Gastrocnemius medialis (tissue), 4 donors: ENCODE data around the gene FAN1. TPM values are rescaled to one million over a fixed set of nuclear protein-coding genes. Genes with fewer than 3 reads are reported as not detected.

ENCODE experiments used
- ATAC-seq, 2 donors: fragments of 150-250 bp; one replicate each; pipeline ENCODE4 v1.9.1; 2016
- DNase-seq, 2 donors: peaks; one replicate each; pipeline ENCODE4 v3.0.0-alpha.2; 2019
- H3K27ac ChIP-seq, 4 donors: fragments of 200-600 bp; sonication (generic); 1 replicate in 1 of 4; 2 replicates in 3 of 4; pipeline ENCODE4 v1.5.1; 2016 to 2018; ENCODE audit warnings: mild to moderate bottlenecking in 2 of 4, moderate library complexity in 1 of 4
- H3K27me3 ChIP-seq, 3 donors: fragments of 200-600 bp; sonication (generic) in 2 of 3; 1 replicate in 1 of 3; 2 replicates in 2 of 3; pipeline versions ENCODE4 v1.5.1 to v1.6.0; 2016 to 2019; ENCODE audit warnings: mild to moderate bottlenecking in 1 of 3, moderate library complexity in 1 of 3
- H3K36me3 ChIP-seq, 2 donors: fragments of 200-600 bp; sonication (generic) in 1 of 2; one replicate each; pipeline ENCODE4 v1.5.1; 2017 to 2018
- H3K4me1 ChIP-seq, 2 donors: fragments of 200-600 bp; sonication (generic) in 1 of 2; one replicate each; pipeline ENCODE4 v1.5.1; 2016 to 2017; ENCODE audit warnings: mild to moderate bottlenecking in 2 of 2
- H3K4me3 ChIP-seq, 4 donors: fragments of 200-600 bp; sonication (generic) in 3 of 4; 1 replicate in 1 of 4; 2 replicates in 3 of 4; pipeline ENCODE4 v1.5.1; 2016 to 2019; ENCODE audit warnings: mild to moderate bottlenecking in 2 of 4
- H3K9me3 ChIP-seq, 3 donors: fragments of 200-600 bp; sonication (generic) in 2 of 3; 1 replicate in 1 of 3; 2 replicates in 2 of 3; pipeline ENCODE4 v1.5.1; 2016 to 2019
- POLR2A ChIP-seq, 2 donors: fragments of 450-650 bp; IDR thresholded peaks; one replicate each; pipeline ENCODE4 v1.6.1; 2017; ENCODE audit warnings: antibody characterized with exemption in 2 of 2, mild to moderate bottlenecking in 2 of 2, moderate library complexity in 2 of 2
- in situ Hi-C, 4 donors: fragments of 200-750 bp; cut with MboI; loops; one replicate each; pipeline versions ENCODE4 v1.15.0 to v1.8.0; 2017; ENCODE audit warnings: low sequenced_read_pairs in 4 of 4
- intact Hi-C: fragments of 100-400 bp; cut with DNase I; formaldehyde crosslinking; loops from one replicate; pipeline ENCODE4 v1.15.1; 2023; ENCODE audit warnings: low total_unique reads
- total RNA-seq, 4 donors: library from RNA; depleted of rRNA; stranded (reverse); fragments of >200 nt; gene quantifications; one replicate each; pipeline versions ENCODE4 v1.1.0 to v1.2.3, GENCODE V29; 2016
- TF ChIP-seq, protein P1 (sequence below), 5 experiments: fragments of 450-650 bp in 3 of 5; fragments of 200-600 bp in 2 of 5; sonication (generic) in 2 of 5; IDR thresholded peaks in 4 of 5; conservative IDR thresholded peaks in 1 of 5; 1 replicate in 4 of 5; 2 replicates in 1 of 5; pipeline ENCODE4 v1.5.1; 2016 to 2019; ENCODE audit warnings: antibody characterized with exemption in 5 of 5, mild to moderate bottlenecking in 3 of 5, moderate library complexity in 3 of 5

The FAN1 gene
- total RNA-seq, 4 donors from 2014 or later, result 20.0 to 27.5 (median 25.3) TPM

DNA sequence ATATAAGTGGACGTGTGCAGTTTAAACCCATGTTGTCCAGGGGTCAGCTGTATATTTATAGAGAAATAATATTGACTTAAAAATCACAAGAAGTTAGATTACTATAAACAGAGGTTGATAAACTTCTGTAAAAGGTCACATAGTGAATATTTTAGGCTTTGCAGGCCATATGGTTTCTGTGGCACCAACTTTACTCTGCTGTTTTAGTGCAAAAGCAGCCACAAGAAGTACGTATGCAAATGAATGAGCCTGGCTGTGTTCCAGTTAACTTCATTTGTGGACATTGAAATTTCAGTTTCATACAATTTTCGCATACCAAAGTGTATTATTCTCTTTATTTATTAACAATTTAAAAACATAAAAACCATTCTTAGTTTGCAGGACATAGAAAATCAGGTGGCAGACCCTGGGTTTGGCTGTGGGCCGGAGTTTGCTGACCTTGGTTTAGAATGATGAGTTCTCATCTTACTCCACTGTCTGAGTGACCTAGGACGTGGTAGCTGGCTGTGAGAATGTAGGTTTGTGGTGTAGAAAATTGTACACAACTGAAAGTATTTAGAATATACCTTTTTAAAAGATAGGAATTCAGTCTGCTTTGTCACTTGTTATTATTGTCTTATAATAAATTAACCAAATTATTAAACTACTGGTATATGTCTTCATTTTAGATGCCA, 16.3 kb downstream of the FAN1 start:
- Histone ChIP-seq H3K4me1 (peaks cover 27 to 45% of the 10 kb centered on the region in 2 donors), H3K36me3 (peaks cover 0 to 56% of the 10 kb centered on the region in 2 donors), H3K4me3 (no peak overlapping the region), H3K9me3 (no peaks in the 10 kb centered on the region), H3K27ac (peak overlapping the region in 1 of 4 donors; percentile 79), H3K27me3 (no peaks in the 10 kb centered on the region)
- DNase-seq (no peak), ATAC-seq (no peak)
- in situ Hi-C loops (no loop called here), intact Hi-C loops (loop anchor here (5.0 kb wide), 1 partner anchor 72 kb away; the partner anchor contains the start of gene MTMR10)
- TF ChIP-seq, protein P1, sequence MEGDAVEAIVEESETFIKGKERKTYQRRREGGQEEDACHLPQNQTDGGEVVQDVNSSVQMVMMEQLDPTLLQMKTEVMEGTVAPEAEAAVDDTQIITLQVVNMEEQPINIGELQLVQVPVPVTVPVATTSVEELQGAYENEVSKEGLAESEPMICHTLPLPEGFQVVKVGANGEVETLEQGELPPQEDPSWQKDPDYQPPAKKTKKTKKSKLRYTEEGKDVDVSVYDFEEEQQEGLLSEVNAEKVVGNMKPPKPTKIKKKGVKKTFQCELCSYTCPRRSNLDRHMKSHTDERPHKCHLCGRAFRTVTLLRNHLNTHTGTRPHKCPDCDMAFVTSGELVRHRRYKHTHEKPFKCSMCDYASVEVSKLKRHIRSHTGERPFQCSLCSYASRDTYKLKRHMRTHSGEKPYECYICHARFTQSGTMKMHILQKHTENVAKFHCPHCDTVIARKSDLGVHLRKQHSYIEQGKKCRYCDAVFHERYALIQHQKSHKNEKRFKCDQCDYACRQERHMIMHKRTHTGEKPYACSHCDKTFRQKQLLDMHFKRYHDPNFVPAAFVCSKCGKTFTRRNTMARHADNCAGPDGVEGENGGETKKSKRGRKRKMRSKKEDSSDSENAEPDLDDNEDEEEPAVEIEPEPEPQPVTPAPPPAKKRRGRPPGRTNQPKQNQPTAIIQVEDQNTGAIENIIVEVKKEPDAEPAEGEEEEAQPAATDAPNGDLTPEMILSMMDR (IDR thresholded peaks at IDR 0.05 in 4 of 5, conservative IDR thresholded peaks at IDR 0.05 in 1 of 5), result no peak
- no peak for TF ChIP-seq POLR2A (IDR thresholded peaks at IDR 0.05)

DNA sequence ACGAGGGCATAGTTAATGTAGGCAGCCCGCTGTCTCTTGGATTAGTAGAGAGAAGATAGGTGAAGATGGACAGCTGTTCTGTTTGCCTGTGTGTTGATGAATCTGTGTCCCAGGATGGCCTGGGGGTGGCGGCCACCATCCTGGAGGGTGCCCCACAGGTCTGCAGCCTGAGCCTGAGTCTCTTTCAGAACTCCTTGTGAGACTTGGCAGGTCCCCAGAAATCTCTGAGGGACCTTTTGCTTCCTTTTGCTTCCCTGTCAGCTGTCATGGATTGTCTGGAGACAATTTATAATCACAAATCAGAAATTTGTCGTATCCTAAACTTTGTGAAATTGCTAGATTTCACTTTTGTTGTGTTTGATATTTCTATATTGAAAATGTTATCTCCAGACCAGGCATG, 17.4 kb downstream of the FAN1 start:
- Histone ChIP-seq H3K27me3 (no peaks in the 10 kb centered on the region), H3K4me1 (peaks cover 27 to 45% of the 10 kb centered on the region in 2 donors), H3K4me3 (no peak overlapping the region), H3K27ac (peak overlapping the region; percentile 61 to 79 (median 78)), H3K36me3 (peaks cover 0 to 56% of the 10 kb centered on the region in 2 donors), H3K9me3 (no peaks in the 10 kb centered on the region)
- DNase-seq, result no peak
- TF ChIP-seq, protein P1 (IDR thresholded peaks at IDR 0.05 in 4 of 5, conservative IDR thresholded peaks at IDR 0.05 in 1 of 5), result no peak
- no peak for TF ChIP-seq POLR2A (IDR thresholded peaks at IDR 0.05)
- intact Hi-C loops (loop anchor here (5.0 kb wide), 1 partner anchor 71 kb away; the partner anchor contains the start of gene MTMR10), in situ Hi-C loops (no loop called here)
- ATAC-seq, result no peak

DNA sequence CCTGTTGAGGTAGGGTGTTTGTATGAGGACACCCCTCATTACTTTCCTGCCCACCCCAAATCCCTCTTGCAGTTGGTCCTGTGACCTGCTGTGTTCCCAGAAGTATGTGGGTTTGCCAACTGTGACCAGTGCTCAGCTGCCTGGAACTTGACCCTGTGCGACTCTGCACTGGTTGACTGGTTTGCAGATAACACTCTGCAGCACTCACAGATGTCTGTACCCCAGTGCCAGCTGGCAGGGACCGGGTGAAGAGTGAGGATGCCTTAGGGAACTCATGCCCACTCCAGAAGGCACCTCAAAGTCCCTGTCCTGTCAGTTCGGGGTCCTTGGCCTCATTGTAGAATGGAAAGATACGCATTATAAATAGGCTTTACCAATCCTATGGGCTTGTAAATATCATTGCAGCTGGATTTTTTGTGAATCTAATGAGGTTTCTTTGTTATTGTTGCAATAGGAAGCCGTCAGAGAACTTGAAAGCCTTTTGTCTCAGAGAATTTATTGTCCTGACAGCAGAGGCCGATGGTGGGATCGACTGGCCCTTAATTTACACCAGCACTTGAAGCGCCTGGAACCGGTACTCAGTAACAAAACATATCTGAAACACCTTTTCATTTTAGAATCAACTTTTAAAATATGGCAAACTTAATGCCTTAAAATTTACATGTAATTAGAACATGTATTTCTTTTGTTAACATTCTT, 18.2 kb downstream of the FAN1 start:
- intact Hi-C loops, result loop anchor here (5.0 kb wide), 1 partner anchor 70 kb away; the partner anchor contains the start of gene MTMR10
- Histone ChIP-seq H3K9me3 (no peaks in the 10 kb centered on the region), H3K4me3 (no peak overlapping the region), H3K27ac (peak overlapping the region; percentile 61 to 79 (median 78)), H3K27me3 (no peaks in the 10 kb centered on the region), H3K36me3 (peaks cover 0 to 59% of the 10 kb centered on the region in 2 donors), H3K4me1 (peaks cover 27 to 45% of the 10 kb centered on the region in 2 donors)
- in situ Hi-C loops, result no loop called here
- ATAC-seq (peak; percentile 91 to 92), DNase-seq (peak; percentile 74 to 85)
- TF ChIP-seq, protein P1 (IDR thresholded peaks at IDR 0.05 in 4 of 5, conservative IDR thresholded peaks at IDR 0.05 in 1 of 5), result no peak
- no peak for TF ChIP-seq POLR2A (IDR thresholded peaks at IDR 0.05)

DNA sequence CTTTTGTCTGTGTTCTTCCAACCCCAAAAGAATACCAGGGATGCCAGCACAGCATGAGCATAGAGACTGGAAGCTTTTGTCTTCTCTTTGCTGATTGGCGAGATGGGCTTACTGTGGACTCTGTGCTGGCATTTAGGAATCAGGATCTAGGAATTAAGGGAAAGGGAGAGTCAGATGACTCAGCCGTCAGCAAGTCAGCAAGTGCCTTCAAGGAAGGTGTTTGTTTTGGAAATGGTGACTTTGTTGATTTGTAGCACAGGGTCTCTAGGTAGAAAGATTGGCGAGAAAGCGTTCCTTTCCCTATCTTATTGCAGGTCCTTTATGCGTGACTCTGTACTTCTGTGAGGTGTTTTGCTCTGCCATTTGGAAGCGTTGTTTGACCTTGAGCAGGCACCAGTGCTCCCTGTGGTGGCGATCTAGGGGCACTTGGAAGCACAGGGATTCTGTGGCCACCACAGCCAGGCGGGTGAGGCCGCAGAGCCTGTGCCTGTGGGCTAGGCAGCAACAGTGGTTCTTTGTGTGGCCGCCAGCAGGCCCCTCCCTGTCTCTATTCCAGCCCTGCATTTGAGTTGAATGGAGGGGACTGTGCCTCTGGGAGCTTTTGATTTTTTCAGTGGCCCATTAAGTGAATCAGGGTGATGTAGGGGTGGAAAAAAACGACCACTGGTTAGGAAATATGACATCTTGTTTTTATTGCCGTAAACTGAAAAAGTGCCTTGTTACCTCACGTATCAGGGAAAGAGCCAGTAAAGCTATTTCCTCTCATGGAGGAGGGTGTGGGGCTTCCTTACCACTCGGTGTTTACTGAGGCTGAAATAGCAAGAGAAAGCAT, 19.0 kb downstream of the FAN1 start:
- intact Hi-C loops, result loop anchor here (5.0 kb wide), 1 partner anchor 70 kb away; the partner anchor contains the start of gene MTMR10
- no peaks in the 10 kb centered on the region for H3K9me3 ChIP-seq
- peak in 1 of 2 donors; percentile 18 for ATAC-seq
- in situ Hi-C loops, result no loop called here
- peaks cover 0 to 66% of the 10 kb centered on the region in 2 donors for H3K36me3 ChIP-seq
- peak overlapping the region; percentile 61 to 79 (median 78) for H3K27ac ChIP-seq
- no peak for TF ChIP-seq POLR2A (IDR thresholded peaks at IDR 0.05)
- TF ChIP-seq, protein P1 (IDR thresholded peaks at IDR 0.05 in 4 of 5, conservative IDR thresholded peaks at IDR 0.05 in 1 of 5), result no peak
- H3K4me3 ChIP-seq, result no peak overlapping the region
- H3K4me1 ChIP-seq, result peaks cover 27 to 45% of the 10 kb centered on the region in 2 donors
- H3K27me3 ChIP-seq, result no peaks in the 10 kb centered on the region
- no peak for DNase-seq
